GM12874 (cell line): Measurements from ENCODE around the gene SORCS2.

ENCODE experiments used
- CTCF ChIP-seq: IDR thresholded peaks from 2 replicates; pipeline ENCODE4 v1.5.1; 2011; ENCODE audit warnings: low read depth, mild to moderate bottlenecking, control low read depth, low read length, moderate library complexity; ENCODE audit not compliant: insufficient read depth

Gene SORCS2

GRCh38 chr4:7198440-7199128 lies 6.2 kb downstream of the SORCS2 start:
- TF ChIP-seq CTCF, result no peak

- no peak for TF ChIP-seq CTCF
These were observed 6.9 kb downstream of the SORCS2 start for GRCh38 chr4:7199129-7199725.

DNA sequence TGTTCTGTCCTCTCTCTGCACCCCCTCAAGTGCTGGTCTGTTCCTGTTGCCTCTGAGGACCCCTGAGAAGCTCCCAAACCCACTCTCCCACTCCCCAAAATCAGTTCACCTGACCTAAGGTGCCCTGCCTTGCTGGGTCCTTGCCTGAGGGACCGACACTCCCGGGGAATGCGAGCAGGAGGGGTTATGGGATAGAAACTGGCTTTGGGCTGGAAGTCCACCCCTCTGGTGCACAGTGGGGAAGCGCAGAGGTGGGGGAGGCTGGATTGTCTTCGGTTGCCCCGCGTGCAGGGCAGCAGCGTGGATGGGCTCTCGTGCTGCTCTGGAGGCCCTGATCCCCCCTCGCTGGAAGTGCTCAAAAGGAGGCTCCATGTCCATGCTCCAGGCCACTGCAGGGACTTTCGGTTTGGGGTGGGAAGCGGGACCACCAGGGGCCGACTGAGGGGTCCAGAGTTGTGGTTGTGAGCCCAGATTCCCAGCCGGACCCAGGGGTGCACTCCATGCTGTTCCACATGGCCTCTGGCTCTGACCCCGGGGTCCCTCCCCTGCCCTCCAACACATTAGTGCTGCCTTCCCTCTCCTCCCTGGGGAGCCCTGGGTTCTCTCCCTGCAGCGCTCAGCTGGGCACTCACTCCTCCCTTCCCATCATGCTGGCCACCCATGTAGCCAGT lies 7.6 kb downstream of the SORCS2 start:
- no peak for TF ChIP-seq CTCF

DNA sequence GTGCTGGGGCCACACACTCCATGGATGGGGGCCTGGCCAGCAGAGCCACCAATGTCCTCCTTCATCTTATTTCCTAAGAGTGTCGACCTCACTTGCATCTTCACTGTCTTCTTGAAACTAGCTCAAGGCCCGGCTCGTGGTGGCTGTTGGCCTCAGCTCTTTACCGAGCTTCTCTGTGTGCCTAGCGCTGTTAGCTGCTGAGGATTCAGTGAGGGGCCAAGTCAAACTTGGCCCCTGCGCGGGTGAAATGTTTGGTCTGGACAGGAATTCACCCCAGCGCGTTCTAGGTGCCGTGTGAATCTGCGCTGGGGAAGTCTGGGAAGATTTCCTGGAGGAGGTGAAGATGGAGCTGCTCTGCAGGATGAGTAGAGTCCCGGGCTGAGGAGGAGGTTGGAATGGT lies 8.5 kb downstream of the SORCS2 start:
- TF ChIP-seq CTCF, result no peak

DNA sequence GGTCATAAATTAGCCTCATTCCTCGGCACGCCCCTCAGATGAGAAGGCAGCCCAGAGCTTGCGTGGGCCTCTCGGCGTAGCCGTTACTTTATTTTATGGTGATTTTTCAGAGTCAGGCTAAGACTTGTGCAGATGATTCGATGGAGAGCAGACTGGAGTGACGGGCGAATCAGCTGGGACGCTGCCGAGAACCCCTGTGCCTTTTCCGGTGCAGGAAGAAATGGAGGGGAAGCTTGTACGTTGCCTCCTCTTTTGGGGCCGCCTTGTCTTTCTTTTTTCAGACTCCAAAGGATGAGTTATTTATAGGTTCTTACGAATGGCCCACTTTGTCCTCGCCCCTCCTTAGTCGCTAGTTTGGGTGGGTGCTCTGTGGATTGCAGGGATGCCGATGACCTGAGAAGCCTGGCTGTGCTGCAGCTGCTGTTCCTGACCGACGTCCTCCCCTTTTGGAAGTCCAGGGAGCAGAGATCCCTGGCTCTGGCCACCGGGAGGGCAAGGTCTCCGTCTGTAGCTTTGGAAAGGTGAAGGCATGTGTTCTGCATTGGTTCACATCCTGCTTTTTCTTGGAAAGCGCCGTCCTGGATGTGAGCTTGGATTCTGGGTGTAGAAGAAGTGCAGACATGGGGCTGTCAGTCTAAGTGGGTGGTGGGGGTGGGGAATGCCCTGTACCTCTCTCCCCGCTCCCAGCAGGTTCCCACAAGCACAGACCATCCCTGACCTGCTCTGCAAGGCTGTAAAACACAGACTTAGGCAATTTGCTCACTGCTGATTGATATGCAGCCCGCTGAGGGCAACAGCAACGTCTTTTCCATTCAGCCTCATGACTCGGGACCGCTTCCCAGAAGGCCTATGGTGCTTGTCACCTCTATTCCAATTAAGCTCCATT lies 9.3 kb downstream of the SORCS2 start:
- no peak for TF ChIP-seq CTCF

GRCh38 chr4:7202411-7202810 lies 10.1 kb downstream of the SORCS2 start:
- TF ChIP-seq CTCF, result no peak
